ENCODE measurements around the gene BOC.
"Not testable (repeated sequence)": the region's sequence is repeated elsewhere in the genome, so short reads cannot be mapped to it uniquely, and the experiment has no call there.

The BOC gene, protein sequence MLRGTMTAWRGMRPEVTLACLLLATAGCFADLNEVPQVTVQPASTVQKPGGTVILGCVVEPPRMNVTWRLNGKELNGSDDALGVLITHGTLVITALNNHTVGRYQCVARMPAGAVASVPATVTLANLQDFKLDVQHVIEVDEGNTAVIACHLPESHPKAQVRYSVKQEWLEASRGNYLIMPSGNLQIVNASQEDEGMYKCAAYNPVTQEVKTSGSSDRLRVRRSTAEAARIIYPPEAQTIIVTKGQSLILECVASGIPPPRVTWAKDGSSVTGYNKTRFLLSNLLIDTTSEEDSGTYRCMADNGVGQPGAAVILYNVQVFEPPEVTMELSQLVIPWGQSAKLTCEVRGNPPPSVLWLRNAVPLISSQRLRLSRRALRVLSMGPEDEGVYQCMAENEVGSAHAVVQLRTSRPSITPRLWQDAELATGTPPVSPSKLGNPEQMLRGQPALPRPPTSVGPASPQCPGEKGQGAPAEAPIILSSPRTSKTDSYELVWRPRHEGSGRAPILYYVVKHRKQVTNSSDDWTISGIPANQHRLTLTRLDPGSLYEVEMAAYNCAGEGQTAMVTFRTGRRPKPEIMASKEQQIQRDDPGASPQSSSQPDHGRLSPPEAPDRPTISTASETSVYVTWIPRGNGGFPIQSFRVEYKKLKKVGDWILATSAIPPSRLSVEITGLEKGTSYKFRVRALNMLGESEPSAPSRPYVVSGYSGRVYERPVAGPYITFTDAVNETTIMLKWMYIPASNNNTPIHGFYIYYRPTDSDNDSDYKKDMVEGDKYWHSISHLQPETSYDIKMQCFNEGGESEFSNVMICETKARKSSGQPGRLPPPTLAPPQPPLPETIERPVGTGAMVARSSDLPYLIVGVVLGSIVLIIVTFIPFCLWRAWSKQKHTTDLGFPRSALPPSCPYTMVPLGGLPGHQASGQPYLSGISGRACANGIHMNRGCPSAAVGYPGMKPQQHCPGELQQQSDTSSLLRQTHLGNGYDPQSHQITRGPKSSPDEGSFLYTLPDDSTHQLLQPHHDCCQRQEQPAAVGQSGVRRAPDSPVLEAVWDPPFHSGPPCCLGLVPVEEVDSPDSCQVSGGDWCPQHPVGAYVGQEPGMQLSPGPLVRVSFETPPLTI

DNA sequence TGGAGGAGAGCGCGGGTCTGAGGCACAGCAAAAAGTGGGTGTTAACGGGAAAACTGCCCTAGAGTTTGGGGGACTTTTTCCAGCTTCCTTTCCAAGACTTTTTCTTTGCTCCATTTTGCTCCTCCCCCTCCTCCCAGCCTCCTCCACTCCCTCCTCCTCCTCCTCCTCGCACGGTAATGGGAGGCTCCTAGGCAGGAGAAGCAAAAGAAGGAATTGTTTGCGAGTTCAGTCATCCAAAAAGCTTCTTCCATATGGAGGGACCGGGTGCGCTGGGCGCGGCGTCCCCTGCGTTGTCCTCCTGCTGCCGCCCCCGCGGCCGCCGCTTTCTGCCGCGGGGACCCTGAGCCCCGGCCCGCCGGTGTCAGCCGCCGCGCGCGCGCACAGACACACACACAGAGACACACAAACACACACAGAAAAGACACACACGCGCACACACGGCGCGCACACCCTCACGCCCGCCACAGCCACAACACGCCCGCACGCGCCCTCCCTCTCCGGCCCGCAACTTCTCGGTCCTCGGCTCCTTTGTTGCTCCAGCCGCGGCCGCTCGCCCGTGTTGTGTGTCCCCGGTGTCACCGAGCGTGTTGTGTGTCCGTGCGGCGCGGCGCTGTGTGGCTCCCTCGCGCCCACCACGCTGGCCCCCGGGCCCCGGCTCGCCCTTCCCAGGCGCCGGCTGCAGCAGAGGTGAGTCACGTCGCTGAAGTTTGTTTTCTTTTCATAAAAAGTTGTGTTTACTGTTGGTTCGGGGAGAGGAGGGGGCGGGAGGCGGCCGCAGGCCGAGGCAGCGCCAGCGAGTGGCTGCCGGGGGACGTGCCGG lies at the start of gene BOC:
Gene BOC, plus strand, starts transcription at position 228 of the 820 bp plus-strand sequence. CDS start 38,246 bp downstream, outside the sequence.
- peak; percentile 37 for DNase-seq (ENCODE audit: low read depth)

DNA sequence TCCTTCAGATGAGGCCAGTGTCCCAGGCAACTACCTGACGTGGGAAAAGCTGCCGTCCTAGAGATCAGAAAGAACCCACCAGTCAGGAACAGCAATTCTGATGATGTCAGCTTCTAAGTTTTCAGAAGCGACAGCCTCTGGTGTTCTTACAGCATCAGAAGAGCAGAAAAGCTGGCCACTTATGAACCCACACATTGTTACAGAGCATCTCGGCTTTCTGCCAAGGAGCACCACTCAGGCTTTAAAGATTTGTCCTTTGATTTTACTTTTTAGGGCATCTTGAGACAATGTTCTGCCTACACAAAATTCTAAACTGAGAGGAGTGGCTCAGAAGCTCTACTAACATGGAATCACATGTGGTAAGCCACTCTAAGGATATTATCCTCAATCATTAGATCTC lies 49.7 kb upstream of the BOC start:
- no peak for DNase-seq (ENCODE audit: low read depth)

DNA sequence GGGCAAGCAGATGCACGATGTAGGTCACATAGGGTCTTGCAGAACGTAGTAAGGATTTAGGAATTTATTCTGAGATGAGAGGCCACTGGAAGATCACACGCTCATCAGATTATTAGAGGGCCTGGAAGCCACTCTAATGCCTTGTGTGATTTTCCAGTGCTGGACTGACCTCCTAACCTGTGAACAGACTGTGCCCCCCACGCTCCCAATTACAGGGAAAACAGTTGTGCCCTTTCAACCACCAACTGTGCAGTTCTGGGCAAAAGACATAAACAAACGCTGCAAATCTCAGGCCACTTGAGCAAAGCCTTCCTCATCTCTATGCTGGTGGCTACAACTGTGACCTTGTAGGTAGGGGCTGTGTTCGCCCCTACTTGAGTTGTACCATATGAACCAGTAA lies 48.2 kb upstream of the BOC start:
- no peak for DNase-seq (ENCODE audit: low read depth)

DNA sequence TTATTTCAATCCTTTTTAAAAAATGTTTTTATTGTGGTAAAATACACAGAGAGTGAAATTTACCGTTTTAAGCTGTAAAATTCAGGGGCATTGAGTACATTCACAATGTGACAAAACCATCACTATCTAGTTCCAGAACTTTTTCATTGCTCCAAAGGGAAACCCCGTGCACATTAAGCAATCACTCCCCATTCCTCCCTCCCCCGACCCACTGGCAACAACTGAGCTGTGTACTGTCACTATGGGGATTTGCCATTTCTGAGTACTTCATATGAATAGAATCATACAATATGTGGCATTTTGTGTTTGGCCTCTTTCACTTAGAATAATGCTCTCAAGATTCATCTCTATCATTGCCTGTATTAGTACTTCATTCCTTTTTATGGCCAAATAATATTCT lies 45.5 kb upstream of the BOC start:
- DNase-seq (ENCODE audit: low read depth): no peak

DNA sequence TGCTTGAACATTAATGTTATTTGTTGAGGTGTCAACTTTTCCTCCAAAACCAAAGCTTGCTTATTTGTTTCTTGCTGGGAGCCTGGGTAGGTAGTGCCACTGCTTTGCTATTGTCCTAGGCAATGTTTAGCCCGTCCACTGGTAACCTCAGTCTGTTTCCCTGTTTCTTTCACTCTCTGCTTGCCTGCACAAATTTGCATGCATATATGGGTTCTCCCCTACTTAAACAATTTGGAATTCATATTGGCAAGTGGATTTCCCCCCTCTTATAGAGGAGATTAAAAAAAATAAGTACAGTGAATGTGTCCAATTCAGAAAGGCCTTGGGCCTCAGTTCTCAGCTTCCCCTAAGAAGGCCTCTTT lies 45.0 kb upstream of the BOC start:
- no peak for DNase-seq (ENCODE audit: low read depth)

DNA sequence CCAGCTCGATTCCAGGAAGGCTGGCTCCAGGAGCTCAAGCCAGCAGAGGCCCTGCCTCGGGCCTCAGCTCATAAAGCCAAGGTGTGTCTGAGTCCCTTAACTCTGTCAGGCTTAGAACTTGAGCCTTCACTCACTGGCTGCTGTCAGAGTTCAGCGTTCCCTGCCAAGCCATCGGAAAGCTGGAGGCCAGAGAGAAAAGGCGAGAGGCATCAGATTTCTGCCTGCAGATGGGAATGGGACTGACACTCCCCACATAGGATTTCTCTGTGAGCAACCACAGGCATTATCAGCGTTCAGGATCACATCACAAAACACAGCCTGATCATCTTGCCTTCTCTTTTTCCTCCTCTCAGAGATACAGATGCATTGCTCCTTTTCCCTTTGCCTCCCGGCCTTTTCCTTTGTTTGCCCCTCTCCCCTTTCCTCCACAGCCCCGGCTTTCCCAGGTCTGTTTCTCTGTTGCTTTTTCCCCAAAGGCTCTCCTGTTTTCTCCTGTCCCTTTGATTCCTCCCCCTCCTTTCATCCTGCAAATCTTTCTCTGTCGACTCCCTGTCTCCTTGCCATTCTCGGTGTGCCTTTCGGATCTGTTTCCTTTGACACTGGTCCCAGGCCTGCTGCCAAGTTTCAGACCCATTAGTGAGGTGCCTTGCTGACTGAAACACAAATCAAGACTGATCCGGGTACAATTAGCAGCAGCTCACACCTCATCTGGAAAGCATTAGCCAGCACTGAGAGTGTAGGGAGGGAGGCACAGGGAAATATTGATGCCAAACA lies 44.5 kb upstream of the BOC start:
- DNase-seq (ENCODE audit: low read depth): peak; percentile 63

DNA sequence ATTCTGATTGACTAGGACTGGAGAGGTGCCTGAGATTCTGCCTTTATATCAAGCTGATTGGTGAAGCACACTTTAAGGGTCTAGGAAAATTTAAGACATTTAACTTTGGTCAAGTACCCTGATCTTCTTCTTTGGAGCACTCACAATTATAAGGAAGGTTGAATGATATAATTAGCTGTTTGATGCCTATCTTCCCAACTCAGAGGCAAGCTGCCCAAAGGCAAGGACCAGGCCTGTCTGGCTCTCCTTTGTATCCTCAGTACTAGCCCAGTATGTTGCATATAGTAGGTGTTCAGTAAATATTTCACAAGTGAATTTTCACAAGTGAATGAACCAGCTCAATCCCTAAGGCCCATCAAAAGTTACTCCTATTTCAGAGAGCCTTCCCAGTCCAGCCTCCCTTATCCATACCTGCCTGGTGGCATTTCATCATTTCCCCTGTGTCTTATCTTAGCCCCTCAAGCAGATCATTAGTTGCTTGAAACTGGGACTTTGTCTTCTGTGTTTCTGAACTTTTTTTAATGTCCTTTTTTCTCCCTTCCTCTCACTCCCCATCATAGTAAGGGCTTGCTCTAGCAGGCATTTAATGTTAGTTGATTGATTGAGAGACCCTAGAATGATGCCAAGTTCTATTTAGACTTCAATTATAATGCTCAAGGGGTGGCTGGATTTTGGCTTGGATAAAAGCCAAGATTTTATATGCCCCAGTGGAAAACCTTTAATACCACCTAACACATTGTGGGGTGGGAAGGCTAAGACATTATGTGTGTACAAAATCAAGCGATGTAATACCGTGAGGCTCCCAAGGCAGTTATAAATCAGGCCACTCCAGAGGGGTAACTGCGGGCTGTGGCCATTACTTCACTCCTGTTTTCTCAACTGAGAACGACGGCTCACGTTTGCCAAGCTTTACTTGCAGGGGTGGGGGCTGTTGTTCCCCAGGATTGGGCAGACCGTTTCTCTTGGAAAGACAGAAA lies 43.2 kb upstream of the BOC start:
- DNase-seq (ENCODE audit: low read depth): no peak

DNA sequence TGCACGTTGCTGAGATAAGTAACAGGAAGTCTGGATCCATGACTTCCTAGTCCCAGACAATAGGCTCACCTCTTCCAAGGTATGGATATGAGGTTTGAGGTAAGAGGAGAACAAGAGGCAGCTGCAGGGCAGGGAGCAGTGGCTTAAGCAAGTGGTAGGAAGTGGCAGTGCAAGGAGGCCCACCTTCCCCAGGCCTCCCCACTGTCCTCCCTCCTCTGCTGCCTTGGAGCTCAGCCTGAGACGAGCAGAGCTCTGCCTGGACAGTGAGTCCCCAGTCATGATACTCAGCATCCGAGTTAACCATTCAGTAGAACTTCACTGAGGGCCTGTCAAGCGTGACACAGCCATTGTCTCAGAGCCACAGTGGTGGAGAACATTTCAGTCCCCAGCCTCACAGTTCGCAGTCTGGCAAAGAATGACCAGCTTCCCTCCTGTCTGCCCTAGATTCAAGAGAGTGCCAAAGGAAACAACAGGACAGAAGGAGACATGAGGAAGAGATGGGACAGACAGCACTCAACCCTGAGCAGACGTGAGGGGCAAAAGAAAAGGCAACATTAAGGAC lies 41.4 kb upstream of the BOC start:
- no peak for DNase-seq (ENCODE audit: low read depth)

DNA sequence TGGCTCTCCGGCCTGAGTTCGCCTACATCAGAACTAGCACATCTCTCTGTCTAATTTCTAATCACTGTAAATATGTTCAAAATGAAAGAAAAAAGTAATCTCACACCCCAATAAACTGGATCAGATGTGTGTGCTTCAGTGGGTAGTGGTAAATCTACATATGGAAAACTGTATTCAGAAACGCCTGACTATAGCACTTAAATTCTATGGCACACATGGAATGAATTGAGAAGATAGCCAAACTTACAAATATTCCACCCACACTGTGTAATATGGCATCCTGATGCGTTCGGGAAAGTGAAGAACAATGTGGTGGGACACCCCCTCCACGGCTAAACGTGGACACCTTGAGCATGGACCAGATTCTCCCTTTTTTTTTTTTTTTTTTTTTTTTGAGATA lies 40.6 kb upstream of the BOC start:
- DNase-seq (ENCODE audit: low read depth): no peak

DNA sequence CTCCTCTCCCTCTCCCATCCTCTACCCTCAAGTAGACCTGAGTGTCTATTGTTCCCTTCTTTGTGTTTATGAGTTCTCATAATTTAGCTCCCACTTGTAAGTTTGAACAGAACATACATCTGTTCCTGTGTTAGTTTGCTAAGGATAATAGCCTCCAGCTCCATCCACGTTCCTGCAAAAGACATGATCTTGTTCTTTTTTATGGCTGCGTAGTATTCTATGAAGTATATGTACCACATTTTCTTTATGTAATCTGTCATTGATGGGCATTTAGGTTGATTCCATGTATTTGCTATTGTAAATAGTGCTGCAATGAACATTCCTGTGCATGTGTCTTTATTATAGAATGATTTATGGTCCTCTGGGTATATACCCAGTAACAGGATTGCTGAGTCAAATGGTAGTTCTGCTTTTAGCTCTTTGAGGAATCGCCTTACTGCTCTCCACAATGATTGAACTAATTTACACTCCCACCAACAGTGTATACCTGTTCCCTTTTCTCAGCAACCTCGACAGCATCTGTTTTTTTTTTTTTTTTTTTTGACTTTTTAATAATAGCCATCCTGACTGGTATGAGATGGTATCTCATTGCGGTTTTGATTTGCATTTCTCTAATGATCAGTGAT lies 39.6 kb upstream of the BOC start:
- not testable (repeated sequence) for DNase-seq (ENCODE audit: low read depth)

DNA sequence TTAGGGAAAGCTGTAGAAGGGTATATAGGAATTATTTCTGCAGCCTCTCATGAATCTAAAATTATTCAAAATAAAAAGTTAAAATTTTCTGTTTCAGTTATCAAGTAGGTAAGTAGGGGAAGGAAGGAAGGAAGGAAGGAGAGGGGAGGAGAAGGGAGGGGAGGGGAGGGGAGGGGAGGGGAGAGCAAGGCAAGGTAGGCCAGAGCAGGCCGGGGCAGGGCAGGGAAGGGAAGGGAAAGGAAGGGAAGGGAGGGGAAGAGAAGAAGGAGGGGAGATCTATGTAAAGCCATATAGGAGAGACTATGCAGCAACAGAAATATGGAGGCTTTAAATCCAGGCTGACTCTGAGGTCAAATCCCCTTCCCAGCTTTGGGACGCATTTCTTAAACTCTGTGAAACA lies 38.3 kb upstream of the BOC start:
- no peak for DNase-seq (ENCODE audit: low read depth)

DNA sequence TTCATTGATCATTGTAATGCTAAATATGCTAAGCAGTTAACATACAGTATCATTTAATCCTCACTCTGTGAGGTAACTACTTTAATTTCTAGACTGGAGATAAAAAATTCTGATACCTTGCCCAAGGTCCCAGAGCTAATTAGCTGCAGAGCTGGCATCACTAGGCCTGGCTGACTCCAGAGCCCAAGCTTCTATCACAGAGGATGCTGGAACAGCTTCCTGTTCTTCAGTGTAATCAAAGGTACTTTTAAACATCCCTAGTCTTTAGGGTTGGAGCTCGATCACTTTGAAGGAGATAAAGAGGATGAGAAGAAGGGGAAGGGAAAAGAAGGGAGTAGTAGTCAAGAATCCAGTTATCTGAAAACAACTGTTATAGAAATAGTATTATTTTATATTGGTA lies 37.1 kb upstream of the BOC start:
- DNase-seq (ENCODE audit: low read depth): no peak

DNA sequence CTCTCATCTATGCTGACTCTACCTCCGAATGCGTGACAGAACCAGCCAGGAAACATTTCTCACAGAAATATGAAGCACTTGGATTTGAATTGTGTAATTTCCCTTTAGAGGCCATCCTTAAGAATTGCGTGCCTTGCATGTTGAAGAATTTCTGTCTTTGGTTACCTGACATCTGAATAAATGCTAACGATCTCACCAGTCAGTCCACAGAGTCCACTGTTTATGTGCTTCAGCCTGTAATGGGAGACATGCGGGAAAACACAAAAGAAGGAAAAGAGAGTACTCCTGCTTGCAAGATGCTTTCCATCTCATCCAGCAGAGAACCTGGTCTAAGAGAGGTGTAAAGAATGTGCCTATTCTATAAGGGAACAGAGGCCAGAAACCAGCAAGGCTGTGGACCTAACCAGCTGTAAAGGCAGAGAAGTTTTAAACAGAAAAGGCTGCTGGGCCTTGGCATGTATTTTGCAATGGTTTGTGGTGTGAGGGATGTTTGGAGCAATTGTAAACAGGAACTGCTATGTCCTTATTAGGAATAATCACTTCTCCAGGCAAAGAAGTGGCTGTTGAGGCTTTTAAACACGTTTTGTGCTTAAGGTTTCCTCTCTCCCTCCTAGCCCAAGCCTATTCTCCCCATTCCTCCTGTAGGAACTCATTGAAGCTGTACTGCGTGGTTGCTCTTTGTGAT lies 36.4 kb upstream of the BOC start:
- peak; percentile 22 for DNase-seq (ENCODE audit: low read depth)

DNA sequence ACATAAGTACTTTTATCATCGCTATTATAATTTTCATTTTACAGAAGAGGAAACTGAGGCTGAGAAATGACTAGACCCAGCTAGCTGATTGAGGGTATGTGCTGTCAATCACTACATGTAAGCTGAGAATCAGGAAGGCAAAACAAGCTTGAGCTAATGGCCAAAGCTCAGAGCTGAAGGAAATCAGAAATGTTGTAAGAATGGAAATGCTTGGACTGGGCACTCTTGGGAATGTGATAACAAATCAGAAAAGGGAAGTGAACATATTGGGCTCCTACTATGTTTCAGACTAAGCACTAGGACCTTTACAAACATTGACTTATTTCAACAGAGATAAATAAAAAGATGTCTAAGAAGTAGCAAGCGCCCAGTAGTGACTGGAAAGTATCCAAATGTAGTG lies 33.8 kb upstream of the BOC start:
- DNase-seq (ENCODE audit: low read depth): no peak

DNA sequence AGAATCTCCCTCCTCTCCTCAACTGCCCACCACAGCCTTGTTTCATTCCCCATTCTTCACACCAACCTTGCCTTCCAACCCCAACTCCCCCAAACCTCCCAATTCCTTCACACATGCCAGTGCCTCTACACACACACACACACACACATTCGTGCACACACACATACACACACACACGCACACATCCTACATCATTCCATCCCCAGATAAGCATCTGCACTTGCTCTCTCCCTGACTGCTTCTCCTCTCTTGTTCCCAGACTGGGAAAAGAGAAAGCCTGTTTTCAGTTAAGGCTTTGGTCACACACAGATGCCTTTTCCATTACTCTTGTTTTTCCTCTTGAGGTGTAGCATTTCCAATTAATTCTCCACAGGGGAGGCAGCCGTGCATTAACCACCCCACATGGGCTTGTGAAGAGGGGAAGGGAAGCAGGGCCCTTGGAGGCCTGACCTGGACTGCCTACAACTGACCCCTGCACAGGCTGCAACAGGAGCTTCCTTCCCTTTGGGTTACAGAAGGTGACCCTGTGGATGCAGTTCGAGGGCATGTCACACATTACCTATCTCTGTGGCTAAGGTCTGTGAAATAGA lies 32.0 kb upstream of the BOC start:
- no peak for DNase-seq (ENCODE audit: low read depth)

DNA sequence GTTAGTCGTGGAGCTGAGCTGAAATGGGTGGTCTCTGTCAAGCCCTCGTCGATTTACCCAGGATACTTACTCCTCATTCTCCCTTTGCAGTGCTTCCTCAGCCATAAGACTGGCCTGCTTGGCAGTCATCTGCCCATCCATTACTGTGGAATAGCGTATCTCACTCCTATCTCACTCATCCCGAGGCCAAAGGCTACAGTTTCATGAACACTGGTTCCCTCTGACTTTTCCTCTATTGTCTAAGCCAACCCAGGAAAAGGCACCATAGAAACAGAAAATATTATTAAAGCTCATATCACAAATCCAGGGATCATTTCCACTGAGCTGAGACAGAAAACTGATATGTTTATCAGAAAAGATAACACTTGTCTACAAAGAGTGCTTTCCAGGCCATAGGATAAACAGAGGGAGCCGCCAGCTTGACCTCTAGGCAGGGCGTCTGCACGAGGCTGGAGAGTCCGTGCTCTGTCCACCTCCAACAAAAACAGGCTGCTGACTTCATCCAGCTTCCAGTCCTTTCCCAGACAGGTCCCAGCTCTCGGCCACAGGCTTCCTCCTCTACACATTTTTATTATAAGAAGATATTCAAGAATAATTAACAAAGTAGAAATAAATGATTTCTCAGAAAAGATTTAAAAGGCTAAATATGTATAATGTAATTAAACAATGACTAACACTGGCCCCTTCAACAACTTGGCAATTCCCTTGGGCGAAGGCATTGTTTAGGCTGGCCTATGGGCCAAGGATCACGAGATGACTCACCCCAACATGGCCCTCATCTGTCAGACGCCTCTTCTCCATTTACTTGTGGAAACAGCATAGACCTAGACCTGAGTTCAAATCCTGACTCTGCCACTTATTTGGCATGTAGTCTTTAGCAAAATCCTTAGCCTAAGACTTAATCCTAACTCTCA lies 27.4 kb upstream of the BOC start:
- no peak for DNase-seq (ENCODE audit: low read depth)

DNA sequence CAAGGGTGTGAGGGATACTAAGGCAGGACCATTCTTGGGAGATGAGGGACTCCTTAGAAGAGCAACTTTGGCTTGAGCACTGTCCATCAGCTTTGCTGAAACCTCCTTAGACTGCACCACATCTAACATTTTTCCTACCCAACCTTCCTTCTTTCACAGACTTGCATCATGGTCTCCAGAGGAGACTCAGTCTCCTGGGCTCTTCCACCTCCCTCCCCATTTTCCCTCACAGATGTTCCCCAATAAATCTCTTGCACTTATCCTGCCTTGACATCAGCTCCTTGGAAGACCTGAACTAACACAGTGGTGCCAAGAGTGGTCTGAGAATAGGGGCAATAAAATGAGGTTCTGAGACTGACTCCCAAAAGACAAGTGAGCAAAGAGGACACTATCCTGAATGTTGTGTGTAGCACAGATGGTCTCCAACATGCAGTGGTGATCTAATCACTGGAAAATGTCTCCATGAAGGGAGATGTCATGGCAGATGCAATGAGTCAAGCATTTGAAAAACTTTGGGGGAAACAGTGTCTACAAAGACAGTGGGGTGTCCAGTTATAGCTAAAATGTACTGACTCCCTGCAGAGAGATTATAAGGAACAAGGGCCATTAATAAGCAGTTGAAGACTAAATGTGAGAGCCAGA lies 26.0 kb upstream of the BOC start:
- DNase-seq (ENCODE audit: low read depth): no peak

All from iris pigment epithelial cell (primary cell).